Measurements from ENCODE around the gene STIM2.

GRCh38 chr4:26826721-26827120 is 33.9 kb upstream of the STIM2 start:
- TF ChIP-seq, protein P1, sequence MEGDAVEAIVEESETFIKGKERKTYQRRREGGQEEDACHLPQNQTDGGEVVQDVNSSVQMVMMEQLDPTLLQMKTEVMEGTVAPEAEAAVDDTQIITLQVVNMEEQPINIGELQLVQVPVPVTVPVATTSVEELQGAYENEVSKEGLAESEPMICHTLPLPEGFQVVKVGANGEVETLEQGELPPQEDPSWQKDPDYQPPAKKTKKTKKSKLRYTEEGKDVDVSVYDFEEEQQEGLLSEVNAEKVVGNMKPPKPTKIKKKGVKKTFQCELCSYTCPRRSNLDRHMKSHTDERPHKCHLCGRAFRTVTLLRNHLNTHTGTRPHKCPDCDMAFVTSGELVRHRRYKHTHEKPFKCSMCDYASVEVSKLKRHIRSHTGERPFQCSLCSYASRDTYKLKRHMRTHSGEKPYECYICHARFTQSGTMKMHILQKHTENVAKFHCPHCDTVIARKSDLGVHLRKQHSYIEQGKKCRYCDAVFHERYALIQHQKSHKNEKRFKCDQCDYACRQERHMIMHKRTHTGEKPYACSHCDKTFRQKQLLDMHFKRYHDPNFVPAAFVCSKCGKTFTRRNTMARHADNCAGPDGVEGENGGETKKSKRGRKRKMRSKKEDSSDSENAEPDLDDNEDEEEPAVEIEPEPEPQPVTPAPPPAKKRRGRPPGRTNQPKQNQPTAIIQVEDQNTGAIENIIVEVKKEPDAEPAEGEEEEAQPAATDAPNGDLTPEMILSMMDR (IDR thresholded peaks at IDR 0.05) = no peak
- TF ChIP-seq SIN3A (IDR thresholded peaks at IDR 0.05; ENCODE audit: borderline replicate concordance, insufficient read depth, low read depth, low read length) = no peak

All from Panc1 (cell line).